Measurements from ENCODE around the gene SLC25A31.

- TF ChIP-seq CTCF (IDR thresholded peaks at IDR 0.05 in 4 of 5, conservative IDR thresholded peaks at IDR 0.05 in 1 of 5) (no peak), POLR2A (IDR thresholded peaks at IDR 0.05) (no peak)
These were observed 69.5 kb downstream of the SLC25A31 start for GRCh38 chr4:127799711-127800110.
